ENCODE results near the gene MAP2K1. TPM values are rescaled to one million over a fixed set of nuclear protein-coding genes. Genes with fewer than 3 reads are reported as not detected.

The MAP2K1 gene
- polyA plus RNA-seq, 3 donors, result 51.1 to 51.6 (median 51.4) TPM

- DNase-seq (ENCODE audit: extremely low read depth in 1 of 11, low read depth in 9 of 11, low spot score in 4 of 11), result no peak
Measured at GRCh38 chr15:66515901-66516322, 129.2 kb downstream of the MAP2K1 start.

DNA sequence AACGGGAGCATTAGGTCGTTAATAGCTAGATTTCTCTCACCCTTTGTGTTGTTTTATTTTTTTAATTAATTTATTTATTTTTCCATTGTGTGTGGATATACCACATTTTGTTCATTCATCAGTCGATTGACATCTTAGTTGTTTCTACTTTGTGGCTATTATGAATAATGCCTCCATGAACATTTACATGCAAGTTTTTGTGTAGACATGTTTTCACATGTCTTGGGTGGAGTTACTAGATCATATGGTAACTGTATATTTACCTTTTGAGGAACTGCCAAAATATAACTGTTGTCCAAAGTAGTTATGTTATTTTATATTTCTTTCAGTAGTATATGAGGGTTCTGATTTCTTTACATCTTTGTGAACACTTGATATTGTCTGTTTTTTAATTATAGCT, 137.2 kb downstream of the MAP2K1 start:
- no peak for DNase-seq (ENCODE audit: extremely low read depth in 1 of 11, low read depth in 9 of 11, low spot score in 4 of 11)

GRCh38 chr15:66524838-66525237, 138.1 kb downstream of the MAP2K1 start:
- DNase-seq (ENCODE audit: extremely low read depth in 1 of 11, low read depth in 9 of 11, low spot score in 4 of 11), result no peak

DNA sequence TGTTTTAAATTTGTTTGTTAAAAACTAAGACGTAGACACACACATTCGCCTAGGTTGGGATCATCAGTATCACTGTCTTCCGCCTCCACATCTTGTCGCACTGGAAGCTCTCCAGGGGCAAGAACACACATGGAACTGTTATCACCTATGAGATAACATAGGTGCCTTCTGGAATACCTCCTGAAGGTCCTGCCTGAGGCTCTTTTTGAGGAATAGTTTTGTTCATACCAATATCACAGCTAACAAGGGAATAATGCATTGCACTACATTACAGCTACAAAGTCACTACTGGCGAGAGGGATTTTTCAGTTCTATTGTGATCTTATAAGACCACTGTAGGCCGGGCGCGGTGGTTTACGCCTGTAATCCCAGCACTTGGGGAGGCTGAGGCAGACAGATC, 148.3 kb downstream of the MAP2K1 start:
- no peak for DNase-seq (ENCODE audit: extremely low read depth in 1 of 11, low read depth in 9 of 11, low spot score in 4 of 11)

Other genes with a start within 250 kb of the MAP2K1 start
- 1 to 10 TPM; 1.6 to 3.3 (median 2.3) TPM for gene MEGF11, start 133.2 kb upstream of the MAP2K1 start, polyA plus RNA-seq (ENCODE audit: insufficient read length in 3 of 3)
- gene DIS3L, start 93.3 kb upstream of the MAP2K1 start, polyA plus RNA-seq (ENCODE audit: insufficient read length in 3 of 3), result 10 to 100 TPM; 34.1 to 43.6 (median 39.9) TPM
- 10 to 100 TPM; 16.1 to 21.1 (median 19.7) TPM for gene TIPIN, start 30.2 kb upstream of the MAP2K1 start, polyA plus RNA-seq (ENCODE audit: insufficient read length in 3 of 3)
- 10 to 100 TPM; 32.5 to 45.4 (median 38.4) TPM for gene SNAPC5, start 110.8 kb downstream of the MAP2K1 start, polyA plus RNA-seq (ENCODE audit: insufficient read length in 3 of 3)
- gene RPL4, start 117.9 kb downstream of the MAP2K1 start, polyA plus RNA-seq (ENCODE audit: insufficient read length in 3 of 3), result 1,000 to 10,000 TPM; 3,551 to 3,829 (median 3,692) TPM
- gene ZWILCH, start 118.4 kb downstream of the MAP2K1 start, polyA plus RNA-seq (ENCODE audit: insufficient read length in 3 of 3), result 10 to 100 TPM; 25.2 to 31.2 (median 28.4) TPM
- under 1 TPM; 0.22 to 0.41 (median 0.33) TPM for gene LCTL, start 179.1 kb downstream of the MAP2K1 start, polyA plus RNA-seq (ENCODE audit: insufficient read length in 3 of 3)